Mesodermal cell (in vitro differentiated cells): ENCODE results near the gene HGS.

Experiments
- H3K27ac ChIP-seq: 2 replicates; pipeline ENCODE4 v1.7.0; 2013; ENCODE audit warnings: mild to moderate bottlenecking, low read depth, low read length, moderate library complexity; ENCODE audit not compliant: severe bottlenecking
- H3K36me3 ChIP-seq: 2 replicates; pipeline ENCODE4 v1.7.1; 2013; ENCODE audit warnings: mild to moderate bottlenecking, low read length, moderate library complexity; ENCODE audit not compliant: control insufficient read depth, insufficient read depth
- H3K4me1 ChIP-seq: one replicate; pipeline ENCODE4 v1.7.1; 2013; ENCODE audit warnings: mild to moderate bottlenecking, low read length; ENCODE audit not compliant: insufficient read depth, control insufficient read depth, poor library complexity, severe bottlenecking
- H3K4me3 ChIP-seq: 2 replicates; pipeline ENCODE4 v1.7.0; 2013; ENCODE audit warnings: low read length, control low read depth, mild to moderate bottlenecking; ENCODE audit not compliant: insufficient read depth, poor library complexity, severe bottlenecking; ENCODE audit errors: extremely low read depth
- H3K9me3 ChIP-seq: 2 replicates; pipeline ENCODE4 v1.7.1; 2013; ENCODE audit warnings: mild to moderate bottlenecking, low read length, moderate library complexity; ENCODE audit not compliant: control insufficient read depth
- WGBS, 2 experiments: methylation state at CpG; one replicate each; pipeline ENCODE4 v1.1.5; 2013; ENCODE audit warnings: missing lambda C conversion rate in 2 of 2; ENCODE audit not compliant: insufficient coverage in 2 of 2; 5-methylcytosine and 5-hydroxymethylcytosine counted together

The HGS gene

DNA sequence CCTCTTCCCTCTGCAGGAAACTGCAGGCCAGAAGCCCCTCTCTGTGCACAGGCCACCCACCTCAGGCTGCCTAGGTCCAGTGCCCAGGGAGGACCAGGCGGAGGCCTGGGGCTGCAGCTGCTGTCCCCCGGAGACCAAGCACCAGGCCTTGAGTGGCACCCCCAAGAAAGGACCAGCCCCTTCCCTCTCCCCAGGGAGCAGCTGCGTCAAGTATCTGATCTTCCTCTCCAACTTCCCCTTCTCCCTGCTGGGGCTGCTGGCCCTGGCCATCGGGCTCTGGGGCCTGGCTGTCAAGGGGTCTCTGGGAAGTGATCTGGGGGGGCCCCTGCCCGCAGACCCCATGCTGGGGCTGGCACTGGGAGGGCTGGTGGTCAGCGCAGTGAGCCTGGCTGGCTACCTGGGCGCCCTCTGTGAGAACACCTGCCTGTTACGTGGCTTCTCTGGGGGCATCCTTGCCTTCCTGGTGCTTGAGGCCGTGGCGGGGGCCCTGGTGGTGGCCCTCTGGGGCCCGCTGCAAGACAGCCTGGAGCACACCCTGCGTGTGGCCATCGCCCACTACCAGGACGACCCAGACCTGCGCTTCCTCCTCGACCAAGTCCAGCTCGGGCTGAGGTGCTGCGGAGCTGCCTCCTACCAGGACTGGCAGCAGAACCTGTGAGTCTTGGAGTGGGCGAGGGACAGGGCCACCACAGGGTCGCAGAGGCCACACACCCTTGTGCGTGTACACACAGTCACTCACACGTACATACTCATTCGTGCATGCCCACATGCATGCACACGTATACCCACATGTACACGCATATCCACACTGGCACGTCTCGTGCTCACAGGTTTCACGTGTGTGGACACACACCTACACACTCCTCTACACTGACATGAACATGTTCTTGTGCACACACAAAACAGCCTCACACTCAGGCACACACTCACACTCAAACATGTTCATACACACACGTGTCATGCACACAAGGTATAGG is 38.5 kb upstream of the HGS start:
- Histone ChIP-seq H3K4me1 (peaks cover 11% of the 10 kb centered on the region), H3K36me3 (no peaks in the 10 kb centered on the region), H3K4me3 (no peak overlapping the region), H3K27ac (no peak overlapping the region), H3K9me3 (no peaks in the 10 kb centered on the region)
- WGBS, 2 experiments: 91 to 97% methylated on average over 21 to 26 of the region's 29 CpGs

DNA sequence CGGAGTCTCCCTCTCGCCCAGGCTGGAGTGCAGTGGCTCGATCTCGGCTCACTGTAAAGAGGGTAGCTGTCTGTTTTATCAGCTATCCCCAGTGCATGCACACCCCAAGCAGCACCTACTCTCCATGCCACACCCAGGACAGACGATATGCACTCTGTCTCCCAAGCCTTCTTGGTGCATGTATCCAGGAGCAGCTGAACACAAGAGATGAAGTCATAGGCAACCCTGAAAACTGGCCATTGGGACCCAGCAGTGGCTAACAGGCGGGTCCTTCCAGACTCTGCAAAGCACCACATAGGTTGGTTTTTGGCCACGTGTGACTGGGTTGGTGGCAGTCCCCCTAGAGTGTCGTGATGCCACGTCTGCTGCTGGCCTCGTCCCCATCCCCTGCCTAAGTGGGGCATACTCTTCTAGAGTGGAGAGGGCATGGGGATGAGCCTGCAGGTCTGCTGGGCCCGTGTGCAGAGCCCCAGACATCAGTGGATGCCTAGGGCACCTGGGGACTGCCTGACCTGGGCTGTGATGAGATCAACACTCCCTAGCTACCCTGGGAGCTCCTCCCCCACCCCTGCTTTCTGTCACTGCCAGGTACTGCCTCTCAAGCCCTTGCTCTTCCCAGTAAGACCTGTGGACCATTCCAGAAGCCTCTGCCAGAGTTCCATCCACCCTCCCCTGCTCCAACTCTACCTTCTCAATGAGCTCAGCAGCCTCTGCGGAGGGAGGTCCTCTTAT is 36.8 kb upstream of the HGS start:
- Histone ChIP-seq H3K4me1 (peaks cover 8% of the 10 kb centered on the region), H3K36me3 (no peaks in the 10 kb centered on the region), H3K4me3 (no peak overlapping the region), H3K9me3 (no peaks in the 10 kb centered on the region), H3K27ac (no peak overlapping the region)
- WGBS, 2 experiments: 84 to 86% methylated on average over 4 to 7 of the region's 12 CpGs

DNA sequence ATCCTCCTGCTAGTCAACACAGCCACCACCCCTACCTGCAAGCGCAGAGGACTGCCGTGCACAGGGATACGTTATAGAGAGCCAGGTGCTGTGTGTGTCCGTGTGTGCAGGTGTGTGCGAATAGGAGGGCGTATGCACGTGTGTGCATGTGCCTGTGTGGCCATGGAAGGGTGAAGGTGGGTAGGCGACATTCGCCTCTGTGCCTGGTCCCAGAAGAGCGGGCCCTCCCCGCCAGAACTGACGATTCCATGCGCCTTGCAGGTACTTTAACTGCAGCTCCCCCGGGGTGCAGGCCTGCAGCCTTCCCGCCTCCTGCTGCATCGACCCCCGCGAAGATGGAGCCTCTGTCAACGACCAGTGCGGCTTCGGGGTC is 36.2 kb upstream of the HGS start:
- Histone ChIP-seq H3K9me3 (no peaks in the 10 kb centered on the region), H3K36me3 (no peaks in the 10 kb centered on the region), H3K4me3 (no peak overlapping the region), H3K4me1 (peaks cover 2% of the 10 kb centered on the region), H3K27ac (no peak overlapping the region)
- 37 to 38% methylated on average over 15 to 18 of the region's 21 CpGs for WGBS, 2 experiments

DNA sequence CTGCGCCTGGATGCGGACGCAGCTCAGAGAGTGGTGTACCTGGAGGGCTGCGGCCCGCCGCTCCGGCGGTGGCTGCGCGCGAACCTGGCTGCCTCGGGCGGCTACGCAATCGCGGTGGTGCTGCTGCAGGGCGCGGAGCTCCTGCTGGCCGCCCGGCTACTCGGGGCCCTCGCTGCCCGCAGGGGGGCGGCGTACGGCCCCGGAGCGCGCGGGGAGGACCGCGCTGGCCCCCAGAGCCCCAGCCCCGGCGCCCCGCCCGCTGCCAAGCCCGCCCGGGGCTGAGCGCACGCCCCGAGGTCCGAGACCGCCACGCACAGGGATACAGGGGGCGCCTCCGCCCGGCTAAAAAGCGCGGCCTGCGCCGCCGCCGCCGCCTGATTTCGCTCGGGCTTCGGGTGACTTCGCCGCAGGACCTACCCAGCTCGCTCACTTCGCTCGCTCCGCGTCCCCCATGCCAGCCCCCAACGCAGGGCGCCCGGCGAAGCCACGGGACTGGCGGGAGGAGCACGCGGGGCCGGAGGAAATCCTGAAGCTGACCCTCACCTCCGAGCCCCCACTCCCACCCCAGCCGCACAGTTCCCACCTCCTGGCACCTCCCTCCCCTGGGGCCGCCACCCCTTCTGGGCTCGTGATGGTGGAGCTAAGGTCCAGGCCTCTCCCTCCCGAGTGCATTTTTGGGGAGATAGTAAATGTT is 35.7 kb upstream of the HGS start:
- WGBS, 2 experiments: 4 to 9% methylated on average over 40 to 57 of the region's 78 CpGs
- H3K36me3 ChIP-seq: no peaks in the 10 kb centered on the region
- H3K4me3 ChIP-seq: peak overlapping the region; percentile 5
- no peaks in the 10 kb centered on the region for H3K9me3 ChIP-seq
- no peak overlapping the region for H3K27ac ChIP-seq
- no peaks in the 10 kb centered on the region for H3K4me1 ChIP-seq

DNA sequence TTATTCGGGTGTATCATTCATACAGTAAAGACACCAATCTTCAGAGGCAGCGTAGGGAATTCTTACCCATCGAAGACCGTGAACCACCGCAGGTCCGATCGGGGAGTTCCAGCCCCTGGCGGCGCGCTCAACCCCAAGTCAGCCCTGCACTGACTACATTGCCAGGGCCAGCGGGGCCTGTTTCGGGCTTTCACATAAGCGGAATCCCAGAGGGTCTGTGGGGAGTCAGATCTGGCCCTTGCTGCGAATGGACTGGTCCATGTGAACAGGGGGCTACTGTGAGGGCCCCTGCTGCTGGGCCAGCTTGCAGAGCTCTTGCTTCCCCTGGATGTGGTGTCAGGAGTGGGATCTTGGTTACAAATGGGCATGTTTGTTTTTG is 35.1 kb upstream of the HGS start:
- 81 to 83% methylated on average over 12 to 13 of the region's 14 CpGs for WGBS, 2 experiments

DNA sequence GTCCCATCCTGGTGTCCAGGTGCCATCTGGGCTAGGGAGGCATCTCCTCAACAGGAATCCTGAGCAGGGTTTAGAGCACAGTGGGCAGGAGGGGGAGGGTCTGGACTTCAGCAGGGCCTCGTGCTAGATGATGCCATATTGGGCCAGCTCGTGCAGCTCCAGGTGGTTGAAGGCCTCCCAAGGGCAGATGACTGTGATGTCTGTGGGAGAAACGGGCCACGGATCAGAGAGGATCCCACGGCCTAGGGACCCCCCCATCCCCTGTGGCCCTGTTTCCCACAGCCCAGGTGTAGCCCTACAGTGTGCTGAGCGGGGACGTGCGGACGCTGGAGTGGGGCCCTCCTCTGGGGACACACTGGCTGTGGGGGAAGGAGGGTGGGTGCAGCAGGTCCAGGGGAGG is 32.9 kb upstream of the HGS start:
- H3K4me1 ChIP-seq: no peaks in the 10 kb centered on the region
- 80 to 83% methylated on average over 1 of the region's 9 CpGs for WGBS, 2 experiments
- H3K36me3 ChIP-seq: no peaks in the 10 kb centered on the region
- no peaks in the 10 kb centered on the region for H3K9me3 ChIP-seq
- no peak overlapping the region for H3K4me3 ChIP-seq
- no peak overlapping the region for H3K27ac ChIP-seq

More for the DNA sequence above, 35.1 kb upstream of the HGS start:
- no peak overlapping the region for H3K27ac ChIP-seq
- no peaks in the 10 kb centered on the region for H3K36me3 ChIP-seq
- H3K9me3 ChIP-seq: no peaks in the 10 kb centered on the region
- H3K4me1 ChIP-seq: no peaks in the 10 kb centered on the region
- no peak overlapping the region for H3K4me3 ChIP-seq

DNA sequence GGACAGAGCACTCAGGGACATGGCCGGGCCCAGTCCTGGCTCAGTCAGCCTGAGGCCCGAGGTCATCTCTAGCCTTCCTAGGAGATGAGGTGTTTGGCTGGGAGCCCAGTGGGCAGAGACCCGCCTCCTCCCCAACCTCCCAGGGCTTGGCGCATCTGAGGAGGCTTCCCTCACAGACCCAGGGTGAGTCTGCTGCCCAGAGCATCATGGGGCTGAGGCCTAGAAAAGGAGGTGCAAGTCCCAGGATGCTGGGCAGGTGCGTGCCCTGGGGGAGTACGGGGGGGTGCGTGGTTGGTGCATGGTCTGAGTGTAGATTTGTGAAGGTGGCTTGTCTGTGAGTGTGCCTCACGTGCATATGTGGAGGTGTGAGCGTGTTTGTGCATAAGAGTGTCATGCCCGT is 32.1 kb upstream of the HGS start:
- Histone ChIP-seq H3K4me1 (no peaks in the 10 kb centered on the region), H3K27ac (no peak overlapping the region), H3K36me3 (no peaks in the 10 kb centered on the region), H3K4me3 (no peak overlapping the region), H3K9me3 (no peaks in the 10 kb centered on the region)
- WGBS, 2 experiments: 94 to 95% methylated on average over 8 of the region's 10 CpGs

DNA sequence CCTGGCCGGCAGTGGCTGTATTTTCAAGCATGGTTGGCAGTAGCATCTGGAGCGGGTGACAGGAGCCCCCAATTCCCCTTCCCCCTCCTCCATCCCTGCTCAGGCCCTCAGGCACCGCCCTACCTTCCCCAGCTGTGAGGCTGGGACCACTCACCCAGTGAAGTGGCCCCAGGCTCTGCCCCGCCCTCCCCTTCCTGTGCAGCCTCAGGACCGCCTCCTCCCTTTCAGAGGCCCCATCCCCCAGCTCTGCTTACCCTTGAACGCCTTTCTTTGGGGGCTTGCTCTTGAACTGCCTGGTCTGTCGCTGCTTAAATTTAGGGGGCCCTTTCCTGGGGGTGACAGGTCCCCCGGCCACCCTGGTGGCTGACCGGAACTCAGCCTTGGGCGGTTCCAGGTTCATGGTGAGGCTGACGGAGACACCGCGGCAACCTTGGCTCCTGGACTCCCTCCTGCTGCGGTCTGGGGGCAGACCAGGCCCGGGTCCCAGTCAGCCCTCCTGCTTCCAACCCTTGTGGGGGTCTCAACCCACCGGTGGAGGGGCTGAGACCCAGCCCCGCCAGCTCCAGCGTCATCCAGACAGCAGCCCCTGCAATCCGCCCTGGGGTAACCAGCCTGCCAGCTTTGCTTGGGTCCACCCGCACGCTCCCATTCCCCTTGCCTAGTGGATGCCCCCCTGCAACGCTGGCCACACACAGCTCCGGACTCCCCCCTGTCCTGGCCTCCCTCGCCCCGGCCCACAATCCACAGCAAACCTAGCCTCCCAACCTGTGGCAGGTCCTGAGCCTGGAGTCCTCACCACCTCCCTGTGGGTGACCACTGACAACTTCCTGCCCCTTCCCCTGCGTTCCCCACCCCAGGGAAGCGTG is 30.7 kb upstream of the HGS start:
- Histone ChIP-seq H3K27ac (no peak overlapping the region), H3K36me3 (no peaks in the 10 kb centered on the region), H3K4me1 (no peaks in the 10 kb centered on the region), H3K9me3 (no peaks in the 10 kb centered on the region), H3K4me3 (peak overlapping the region; percentile 11)
- 35 to 45% methylated on average over 17 to 24 of the region's 27 CpGs for WGBS, 2 experiments

DNA sequence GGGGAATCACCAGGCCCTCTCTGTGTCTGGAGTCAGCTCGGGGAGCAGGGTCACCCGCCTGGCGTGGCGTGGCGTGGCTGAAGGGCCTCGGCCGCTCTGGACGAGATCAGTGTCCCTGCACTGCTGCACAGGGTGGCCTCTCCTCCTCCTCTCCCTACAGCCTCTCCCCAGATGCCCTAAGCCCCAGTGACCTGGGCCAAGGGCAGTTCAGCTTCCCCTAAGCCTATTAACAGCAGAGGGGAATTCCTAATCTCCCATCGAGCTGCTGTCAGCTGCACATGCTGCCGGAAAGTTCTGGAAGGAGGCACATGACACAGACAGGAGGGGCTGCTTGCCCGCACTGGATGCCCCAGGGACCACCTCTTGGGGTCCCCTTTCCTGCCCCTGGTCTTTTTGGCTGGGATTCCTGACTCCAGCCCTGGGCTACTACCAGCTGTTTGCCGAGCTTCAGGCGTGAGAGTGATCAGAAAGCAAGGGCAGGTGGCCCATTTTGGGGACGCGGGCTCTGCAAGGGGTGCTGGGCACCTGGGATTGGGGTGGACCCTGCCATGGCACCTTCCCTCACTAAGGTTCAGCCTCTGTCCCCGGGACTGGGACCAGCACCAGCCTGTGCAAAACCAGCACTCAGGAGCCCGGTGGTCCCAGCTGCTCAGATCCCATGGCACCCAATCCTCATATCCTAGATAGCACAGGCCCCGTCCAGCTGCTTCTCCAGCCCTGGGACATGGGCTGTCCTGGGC is 28.3 kb upstream of the HGS start:
- Histone ChIP-seq H3K4me1 (no peaks in the 10 kb centered on the region), H3K36me3 (no peaks in the 10 kb centered on the region), H3K9me3 (no peaks in the 10 kb centered on the region), H3K4me3 (no peak overlapping the region), H3K27ac (no peak overlapping the region)
- 92 to 94% methylated on average over 13 to 17 of the region's 18 CpGs for WGBS, 2 experiments
